GM12864 (cell line): ENCODE results near the gene HPCAL4.

Source experiments
- DNase-seq: peaks from one replicate; pipeline ENCODE4 v3.0.0-alpha.2; 2011; ENCODE audit warnings: low read depth
- H3K4me3 ChIP-seq: 2 replicates; pipeline ENCODE4 v1.5.1; 2011; ENCODE audit warnings: mild to moderate bottlenecking, low read depth, low read length, control low read depth
- CTCF ChIP-seq: IDR thresholded peaks from 2 replicates; pipeline ENCODE4 v1.5.1; 2011; ENCODE audit warnings: low read depth, mild to moderate bottlenecking, moderate library complexity, low read length, control low read depth, inconsistent platforms; ENCODE audit errors: missing control alignments

The HPCAL4 gene

GRCh38 chr1:39662861-39663260 lies 28.4 kb downstream of the HPCAL4 start:
- no peak for TF ChIP-seq CTCF
- DNase-seq: no peak
- no peak overlapping the region for H3K4me3 ChIP-seq

GRCh38 chr1:39659538-39659937 lies 31.7 kb downstream of the HPCAL4 start:
- H3K4me3 ChIP-seq: no peak overlapping the region
- DNase-seq: no peak
- no peak for TF ChIP-seq CTCF

DNA sequence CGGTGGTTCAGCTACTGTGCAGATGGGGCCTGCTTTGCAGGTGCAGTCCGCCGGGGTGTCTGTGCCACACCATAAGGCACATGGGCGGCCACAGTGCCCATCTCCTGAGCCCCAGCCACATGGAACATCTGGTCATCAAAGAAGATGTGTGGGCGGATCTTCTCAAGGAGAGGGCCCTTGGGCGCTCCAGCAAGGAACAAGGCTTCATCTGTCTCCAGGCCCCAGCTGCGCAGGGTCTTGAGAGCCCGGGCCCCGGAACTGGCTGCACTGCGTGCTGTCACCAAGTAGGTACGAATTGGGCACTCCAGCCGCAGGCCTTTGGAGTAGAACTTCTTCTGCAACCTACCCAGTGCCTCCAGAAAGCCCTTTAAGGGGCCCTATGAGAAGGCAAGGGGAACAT lies 32.1 kb downstream of the HPCAL4 start:
- no peak for TF ChIP-seq CTCF
- no peak for DNase-seq
- no peak overlapping the region for H3K4me3 ChIP-seq

DNA sequence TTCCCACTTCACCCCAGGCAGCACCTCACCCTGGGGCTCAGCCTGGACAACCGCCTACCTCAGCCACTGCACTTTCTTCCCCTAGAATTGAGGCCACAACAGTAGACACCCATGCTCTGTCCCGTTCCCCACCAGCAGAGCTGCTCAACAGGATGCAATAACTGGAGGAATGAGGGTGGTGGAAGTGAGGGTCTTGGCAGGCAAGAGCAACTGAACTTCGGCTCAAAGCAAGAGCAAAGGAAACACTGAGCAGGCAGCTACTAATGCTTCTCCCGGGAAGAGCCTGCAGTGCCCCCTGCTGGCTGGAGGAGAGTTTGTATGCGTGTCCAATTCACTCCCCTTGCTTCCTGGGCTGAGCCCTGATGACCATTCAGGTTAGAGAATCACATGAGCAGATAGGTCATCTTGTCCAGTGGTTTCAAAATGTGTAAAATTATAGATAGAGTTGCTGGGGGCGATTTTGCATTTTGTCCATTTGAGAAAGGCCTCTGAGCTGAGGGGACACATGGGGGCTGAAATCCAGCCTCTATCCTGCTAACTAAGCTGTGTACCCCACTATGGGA lies 33.2 kb downstream of the HPCAL4 start:
- TF ChIP-seq CTCF: peak; percentile 95
- peak; percentile 59 for DNase-seq
- no peak overlapping the region for H3K4me3 ChIP-seq

DNA sequence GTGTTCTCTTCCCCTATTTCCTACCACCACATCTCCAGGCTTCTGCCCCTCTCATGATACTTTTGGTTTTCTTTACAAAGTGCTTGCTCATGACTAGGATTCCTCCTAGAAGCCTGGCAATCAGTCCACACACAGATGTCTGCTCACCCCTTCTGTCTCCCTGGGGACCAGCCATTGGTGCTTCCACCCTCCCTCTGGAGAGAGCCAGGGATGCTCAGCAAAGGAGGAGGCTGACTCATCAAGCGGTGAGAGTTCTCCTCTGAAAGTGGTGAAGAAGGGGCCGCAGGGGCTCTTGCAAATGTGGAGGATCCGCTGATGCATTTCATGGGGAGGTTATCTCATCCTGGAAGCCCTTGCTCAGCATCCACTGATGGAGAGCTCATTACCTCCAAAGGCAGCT lies 33.8 kb downstream of the HPCAL4 start:
- TF ChIP-seq CTCF: no peak
- no peak overlapping the region for H3K4me3 ChIP-seq

DNA sequence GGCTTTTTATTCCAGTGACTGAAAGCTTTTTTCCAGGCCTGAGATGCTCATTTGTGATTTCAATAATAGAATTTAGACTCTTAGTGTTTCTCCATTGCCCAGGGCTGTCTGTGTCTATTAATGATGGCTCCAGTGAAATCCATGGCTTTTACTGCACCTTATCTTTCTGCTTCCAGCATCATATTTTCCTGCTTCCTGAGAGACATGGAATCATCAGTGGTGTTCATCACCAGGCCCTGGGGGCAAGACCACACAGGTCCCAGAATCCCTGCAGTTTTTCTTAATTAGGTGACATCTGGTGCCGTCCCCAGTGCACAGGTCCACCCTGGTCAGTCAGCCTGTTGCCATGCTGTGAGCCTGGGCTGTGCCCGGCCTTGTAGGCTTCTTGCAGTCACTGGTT lies 34.8 kb downstream of the HPCAL4 start:
- no peak overlapping the region for H3K4me3 ChIP-seq
- no peak for TF ChIP-seq CTCF
- no peak for DNase-seq

More for the DNA sequence above, 33.8 kb downstream of the HPCAL4 start:
- DNase-seq: no peak

- no peak for DNase-seq
- H3K4me3 ChIP-seq: no peak overlapping the region
- TF ChIP-seq CTCF: no peak
Measured at GRCh38 chr1:39655578-39656268, 35.5 kb downstream of the HPCAL4 start.
